GM03348 (cell line): ENCODE measurements around the gene PHLDA1.
A peak's percentile ranks its signal among the peaks of the same experiment; 100 is the strongest.

ENCODE experiments used
- DNase-seq: peaks from one replicate; pipeline ENCODE4 v3.0.0; 2012; ENCODE audit warnings: low spot score

The PHLDA1 gene

GRCh38 chr12:76031414-76032042, at the start of gene PHLDA1:
Gene PHLDA1 (minus strand): TSS chr12:76031776.
- peak; percentile 97 for DNase-seq

- DNase-seq = no peak
These were observed 49.3 kb upstream of the PHLDA1 start for GRCh38 chr12:76080729-76081415.

- no peak for DNase-seq
These were observed 48.6 kb upstream of the PHLDA1 start for GRCh38 chr12:76080017-76080728.

- no peak for DNase-seq
These were observed 47.2 kb upstream of the PHLDA1 start for GRCh38 chr12:76078748-76079147.

- no peak for DNase-seq
These were observed 43.9 kb upstream of the PHLDA1 start for GRCh38 chr12:76075448-76075847.

GRCh38 chr12:76074701-76075336, 43.2 kb upstream of the PHLDA1 start:
- DNase-seq = no peak

GRCh38 chr12:76073561-76073960, 42.0 kb upstream of the PHLDA1 start:
- DNase-seq = no peak

GRCh38 chr12:76072568-76072967, 41.0 kb upstream of the PHLDA1 start:
- no peak for DNase-seq

GRCh38 chr12:76069339-76069738, 37.8 kb upstream of the PHLDA1 start:
- no peak for DNase-seq

GRCh38 chr12:76065917-76066316, 34.3 kb upstream of the PHLDA1 start:
- DNase-seq = no peak

GRCh38 chr12:76064904-76065303, 33.3 kb upstream of the PHLDA1 start:
- no peak for DNase-seq

- no peak for DNase-seq
These were observed 28.5 kb upstream of the PHLDA1 start for GRCh38 chr12:76060111-76060510.

- DNase-seq = no peak
These were observed 25.8 kb upstream of the PHLDA1 start for GRCh38 chr12:76057326-76057725.

GRCh38 chr12:76055393-76055792, 23.8 kb upstream of the PHLDA1 start:
- DNase-seq = no peak

- no peak for DNase-seq
These were observed 18.1 kb upstream of the PHLDA1 start for GRCh38 chr12:76049575-76050251.

GRCh38 chr12:76047742-76048141, 16.2 kb upstream of the PHLDA1 start:
- no peak for DNase-seq

GRCh38 chr12:76047060-76047459, 15.5 kb upstream of the PHLDA1 start:
- DNase-seq = no peak

GRCh38 chr12:76043377-76043776, 11.8 kb upstream of the PHLDA1 start:
- no peak for DNase-seq

- DNase-seq = no peak
These were observed 10.6 kb upstream of the PHLDA1 start for GRCh38 chr12:76042147-76042546.

- no peak for DNase-seq
These were observed 9.8 kb upstream of the PHLDA1 start for GRCh38 chr12:76041406-76041805.

- no peak for DNase-seq
These were observed 8.9 kb upstream of the PHLDA1 start for GRCh38 chr12:76040461-76040860.

GRCh38 chr12:76038176-76038575, 6.6 kb upstream of the PHLDA1 start:
- DNase-seq = no peak
